Measurements from ENCODE around the gene USP35.

The USP35 gene

DNA sequence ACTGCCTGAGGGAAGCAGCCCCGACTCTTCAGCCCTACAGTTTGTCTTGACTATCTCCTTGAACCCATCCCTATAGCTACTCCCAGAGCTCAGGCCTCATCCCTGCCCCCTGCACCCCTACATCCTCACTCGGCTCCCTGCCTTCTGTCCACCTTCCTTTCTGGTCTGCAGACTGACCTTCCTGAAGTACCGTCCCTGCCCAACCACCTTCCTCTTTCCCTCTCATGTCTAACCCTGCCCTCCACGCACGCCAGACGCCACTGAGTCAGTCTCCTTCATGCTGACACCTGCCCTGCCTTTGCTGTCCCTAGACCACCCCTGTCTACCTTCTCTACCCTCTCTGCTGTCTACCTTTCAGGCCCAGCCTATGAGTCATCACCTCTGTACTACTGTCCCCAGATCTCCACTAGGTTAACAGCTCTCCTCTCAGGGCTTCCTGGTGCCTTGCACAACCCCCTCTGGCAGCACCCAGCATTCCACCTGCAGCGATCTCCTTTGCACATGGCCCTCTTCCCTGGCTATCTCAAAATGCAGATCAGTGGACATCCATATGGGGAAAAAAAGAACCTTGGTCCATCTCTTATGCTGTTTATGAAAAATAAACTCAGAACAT lies 9.2 kb upstream of the USP35 start:
- Histone ChIP-seq H2AFZ (ENCODE audit: low read length) (no peak overlapping the region), H3K4me2 (ENCODE audit: low read depth, low read length, poor library complexity, severe bottlenecking) (no peak overlapping the region), H3K27me3 (ENCODE audit: insufficient read depth, low read length, poor library complexity, severe bottlenecking) (no peaks in the 10 kb centered on the region), H3K4me3 (ENCODE audit: low read length, poor library complexity, severe bottlenecking) (no peak overlapping the region), H3K9ac (ENCODE audit: low read depth, low read length, poor library complexity, severe bottlenecking) (no peak overlapping the region), H4K20me1 (ENCODE audit: insufficient read depth, low read length, poor library complexity, severe bottlenecking) (no peaks in the 10 kb centered on the region), H3K79me2 (ENCODE audit: insufficient read depth, low read length) (no peaks in the 10 kb centered on the region), H3K36me3 (ENCODE audit: insufficient read depth, low read length) (no peaks in the 10 kb centered on the region), H3F3A (ENCODE audit: low read depth) (no peaks in the 10 kb centered on the region), H3K9me2 (replicated peaks; ENCODE audit: low read depth, low read length) (no peaks in the 10 kb centered on the region), H3K4me1 (ENCODE audit: insufficient read depth, low read length, poor library complexity, severe bottlenecking) (no peaks in the 10 kb centered on the region), H3K9me3 (ENCODE audit: insufficient read depth, low read depth, low read length) (no peaks in the 10 kb centered on the region)
- TF ChIP-seq, protein P1, sequence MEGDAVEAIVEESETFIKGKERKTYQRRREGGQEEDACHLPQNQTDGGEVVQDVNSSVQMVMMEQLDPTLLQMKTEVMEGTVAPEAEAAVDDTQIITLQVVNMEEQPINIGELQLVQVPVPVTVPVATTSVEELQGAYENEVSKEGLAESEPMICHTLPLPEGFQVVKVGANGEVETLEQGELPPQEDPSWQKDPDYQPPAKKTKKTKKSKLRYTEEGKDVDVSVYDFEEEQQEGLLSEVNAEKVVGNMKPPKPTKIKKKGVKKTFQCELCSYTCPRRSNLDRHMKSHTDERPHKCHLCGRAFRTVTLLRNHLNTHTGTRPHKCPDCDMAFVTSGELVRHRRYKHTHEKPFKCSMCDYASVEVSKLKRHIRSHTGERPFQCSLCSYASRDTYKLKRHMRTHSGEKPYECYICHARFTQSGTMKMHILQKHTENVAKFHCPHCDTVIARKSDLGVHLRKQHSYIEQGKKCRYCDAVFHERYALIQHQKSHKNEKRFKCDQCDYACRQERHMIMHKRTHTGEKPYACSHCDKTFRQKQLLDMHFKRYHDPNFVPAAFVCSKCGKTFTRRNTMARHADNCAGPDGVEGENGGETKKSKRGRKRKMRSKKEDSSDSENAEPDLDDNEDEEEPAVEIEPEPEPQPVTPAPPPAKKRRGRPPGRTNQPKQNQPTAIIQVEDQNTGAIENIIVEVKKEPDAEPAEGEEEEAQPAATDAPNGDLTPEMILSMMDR (conservative IDR thresholded peaks at IDR 0.05; ENCODE audit: low read length) = no peak
- no peak for TF ChIP-seq EZH2phosphoT487 (IDR thresholded peaks at IDR 0.05; ENCODE audit: borderline replicate concordance)

DNA sequence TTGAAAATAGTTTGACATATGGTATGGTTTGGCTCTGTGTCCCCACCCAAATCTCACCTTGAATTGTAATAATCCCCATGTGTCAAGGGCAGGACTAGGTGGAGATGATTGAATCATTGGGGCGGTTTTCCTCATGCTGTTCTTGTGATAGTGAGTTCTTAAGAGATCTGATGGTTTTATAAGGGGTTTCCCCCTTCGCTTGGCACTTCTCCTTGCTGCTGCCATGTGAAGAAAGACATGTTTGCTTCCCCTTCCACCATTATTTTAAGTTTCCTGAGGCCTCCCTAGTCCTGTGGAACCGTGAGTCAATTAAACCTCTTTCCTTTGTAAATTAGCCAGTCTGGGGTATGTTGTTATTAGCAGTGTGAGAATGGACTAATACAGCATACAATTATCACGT lies 8.0 kb upstream of the USP35 start:
- Histone ChIP-seq H3K36me3 (ENCODE audit: insufficient read depth, low read length) (no peaks in the 10 kb centered on the region), H3K79me2 (ENCODE audit: insufficient read depth, low read length) (no peaks in the 10 kb centered on the region), H3K9me2 (replicated peaks; ENCODE audit: low read depth, low read length) (no peaks in the 10 kb centered on the region), H3K9me3 (ENCODE audit: insufficient read depth, low read depth, low read length) (no peaks in the 10 kb centered on the region), H3F3A (ENCODE audit: low read depth) (no peaks in the 10 kb centered on the region), H3K27me3 (ENCODE audit: insufficient read depth, low read length, poor library complexity, severe bottlenecking) (no peaks in the 10 kb centered on the region), H3K4me1 (ENCODE audit: insufficient read depth, low read length, poor library complexity, severe bottlenecking) (no peaks in the 10 kb centered on the region), H3K4me3 (ENCODE audit: low read length, poor library complexity, severe bottlenecking) (no peak overlapping the region), H4K20me1 (ENCODE audit: insufficient read depth, low read length, poor library complexity, severe bottlenecking) (no peaks in the 10 kb centered on the region), H3K4me2 (ENCODE audit: low read depth, low read length, poor library complexity, severe bottlenecking) (no peak overlapping the region), H2AFZ (ENCODE audit: low read length) (no peak overlapping the region), H3K9ac (ENCODE audit: low read depth, low read length, poor library complexity, severe bottlenecking) (no peak overlapping the region)
- no peak for TF ChIP-seq EZH2phosphoT487 (IDR thresholded peaks at IDR 0.05; ENCODE audit: borderline replicate concordance)
- TF ChIP-seq, protein P1 (conservative IDR thresholded peaks at IDR 0.05; ENCODE audit: low read length) = no peak

DNA sequence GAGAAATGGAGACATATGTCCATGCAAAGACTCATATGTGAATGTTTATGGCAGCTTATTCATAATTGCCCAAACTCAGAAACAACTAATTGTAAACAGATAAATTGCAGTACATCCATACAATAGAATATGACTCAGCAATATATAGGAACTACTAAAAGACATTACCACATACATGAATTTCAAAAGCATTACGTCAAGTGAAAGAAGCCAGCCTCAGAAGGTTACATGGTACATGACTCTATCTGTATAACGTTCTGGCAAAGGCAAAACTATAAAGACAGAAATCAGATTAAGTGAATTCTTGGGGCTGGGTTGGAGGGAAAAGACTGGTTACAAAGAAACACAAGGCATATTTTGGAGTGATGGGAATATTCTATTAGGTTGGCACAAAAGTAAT lies 7.5 kb upstream of the USP35 start:
- Histone ChIP-seq H3F3A (ENCODE audit: low read depth) (no peaks in the 10 kb centered on the region), H3K9ac (ENCODE audit: low read depth, low read length, poor library complexity, severe bottlenecking) (no peak overlapping the region), H3K27me3 (ENCODE audit: insufficient read depth, low read length, poor library complexity, severe bottlenecking) (no peaks in the 10 kb centered on the region), H3K79me2 (ENCODE audit: insufficient read depth, low read length) (no peaks in the 10 kb centered on the region), H3K4me2 (ENCODE audit: low read depth, low read length, poor library complexity, severe bottlenecking) (no peak overlapping the region), H4K20me1 (ENCODE audit: insufficient read depth, low read length, poor library complexity, severe bottlenecking) (no peaks in the 10 kb centered on the region), H3K4me3 (ENCODE audit: low read length, poor library complexity, severe bottlenecking) (no peak overlapping the region), H2AFZ (ENCODE audit: low read length) (no peak overlapping the region), H3K9me3 (ENCODE audit: insufficient read depth, low read depth, low read length) (no peaks in the 10 kb centered on the region), H3K4me1 (ENCODE audit: insufficient read depth, low read length, poor library complexity, severe bottlenecking) (no peaks in the 10 kb centered on the region), H3K9me2 (replicated peaks; ENCODE audit: low read depth, low read length) (no peaks in the 10 kb centered on the region), H3K36me3 (ENCODE audit: insufficient read depth, low read length) (no peaks in the 10 kb centered on the region)
- no peak for TF ChIP-seq EZH2phosphoT487 (IDR thresholded peaks at IDR 0.05; ENCODE audit: borderline replicate concordance)
- TF ChIP-seq, protein P1 (conservative IDR thresholded peaks at IDR 0.05; ENCODE audit: low read length) = no peak
